Mononuclear cell (primary cell): ENCODE results near the gene TROAP. TPM values are rescaled to one million over a fixed set of nuclear protein-coding genes. Genes with fewer than 3 reads are reported as not detected.

Experiments used
- H3K27me3 ChIP-seq: 2 replicates; pipeline ENCODE4 v1.6.0; 2011; ENCODE audit warnings: low read length, control low read depth; ENCODE audit not compliant: insufficient read depth
- H3K4me1 ChIP-seq: 2 replicates; pipeline ENCODE4 v1.5.1; 2011; ENCODE audit warnings: mild to moderate bottlenecking, low read length, control low read depth; ENCODE audit not compliant: insufficient read depth
- H3K4me3 ChIP-seq: 2 replicates; pipeline ENCODE4 v1.5.1; 2011; ENCODE audit warnings: mild to moderate bottlenecking, low read length, moderate library complexity
- H3K9me3 ChIP-seq: 2 replicates; pipeline ENCODE4 v1.5.1; 2011; ENCODE audit warnings: low read depth, mild to moderate bottlenecking, control low read depth, low read length
- total RNA-seq: library from RNA; depleted of rRNA; stranded (reverse); fragments of >200 nt; gene quantifications from one replicate; pipeline ENCODE4 v1.2.3, GENCODE V29; 2012

Gene TROAP
- total RNA-seq, 1 donor = 0.31 TPM

DNA sequence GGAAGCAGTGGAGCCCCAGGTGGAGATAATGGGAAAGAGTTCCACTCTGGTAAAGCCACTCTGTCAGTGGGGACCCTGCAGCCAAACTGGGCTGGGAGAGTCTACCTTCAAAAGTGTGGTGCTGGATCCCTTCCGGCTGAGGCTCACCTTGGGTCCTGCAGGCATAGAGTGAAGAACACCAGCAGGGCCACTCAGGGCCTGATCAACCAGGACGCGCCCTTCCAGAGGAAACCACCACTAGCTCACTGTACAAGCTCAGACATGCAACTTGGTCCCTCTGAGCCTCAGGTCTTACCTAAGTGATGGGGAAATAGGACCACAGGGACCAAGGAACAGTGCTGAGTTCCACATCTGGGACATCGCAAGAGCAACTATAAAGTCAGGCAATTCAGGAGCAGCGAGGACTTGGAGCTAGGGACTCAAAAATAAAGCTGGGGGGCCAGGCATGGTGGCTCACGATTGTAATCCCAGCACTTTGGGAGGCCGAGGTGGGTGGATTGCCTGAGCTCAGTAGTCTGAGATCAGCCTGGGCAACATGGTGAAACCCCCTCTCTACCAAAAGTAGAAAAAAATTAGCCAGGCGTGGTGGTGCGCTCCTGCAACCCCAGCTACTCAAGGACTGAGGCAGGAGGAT, 34.0 kb upstream of the TROAP start:
- H3K4me1 ChIP-seq = no peaks in the 10 kb centered on the region
- H3K9me3 ChIP-seq = no peaks in the 10 kb centered on the region
- peaks cover 30% of the 10 kb centered on the region for H3K27me3 ChIP-seq
- H3K4me3 ChIP-seq = no peak overlapping the region

GRCh38 chr12:49292729-49293055, 30.4 kb upstream of the TROAP start:
- H3K4me3 ChIP-seq = no peak overlapping the region
- H3K27me3 ChIP-seq = peaks cover 55% of the 10 kb centered on the region

DNA sequence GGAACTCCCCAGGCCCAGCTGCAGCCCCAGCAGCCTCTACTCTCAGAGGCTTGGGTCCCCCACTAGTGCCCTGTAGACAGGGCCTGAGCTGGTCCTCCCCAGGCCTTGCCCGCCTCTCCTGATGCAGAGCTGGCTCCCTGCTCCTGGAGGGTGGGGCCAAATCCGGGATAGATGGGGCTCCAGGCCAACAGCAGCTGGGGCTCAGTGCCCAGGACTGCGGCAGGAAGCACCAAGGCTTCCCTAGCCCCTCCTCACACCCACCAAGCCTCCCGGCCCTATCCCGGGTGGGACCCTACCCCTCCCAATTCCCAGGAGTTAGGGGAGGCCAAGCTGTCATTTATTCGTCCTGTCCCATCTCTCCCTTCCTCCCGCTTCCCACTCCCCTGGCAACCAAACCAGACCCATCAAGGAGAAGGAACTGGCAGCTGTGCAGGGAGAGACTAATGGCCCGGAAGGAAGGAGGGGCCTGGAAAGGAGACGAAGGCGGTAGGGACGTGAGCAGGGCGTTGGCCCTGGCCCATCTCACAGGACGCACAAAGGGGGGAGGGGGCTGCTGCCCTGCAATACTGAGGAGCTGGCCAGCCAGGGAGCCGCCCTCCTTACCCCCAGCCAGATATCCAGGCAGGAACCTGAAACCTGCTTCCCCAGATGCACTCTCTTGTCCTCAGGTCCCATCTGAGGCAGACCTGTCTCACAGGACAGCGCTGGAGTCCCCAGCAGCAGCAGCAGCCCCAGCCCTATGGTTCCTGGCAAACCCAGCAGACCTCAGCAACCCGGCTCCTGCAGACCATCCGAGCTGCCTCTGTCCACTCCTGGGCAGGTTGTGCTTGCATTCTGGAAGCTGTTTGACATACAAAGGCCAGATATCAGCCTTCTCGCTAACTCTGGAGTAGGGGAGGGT, 29.7 kb upstream of the TROAP start:
- Histone ChIP-seq H3K4me1 (peaks cover 21% of the 10 kb centered on the region), H3K4me3 (no peak overlapping the region), H3K27me3 (peaks cover 55% of the 10 kb centered on the region), H3K9me3 (no peaks in the 10 kb centered on the region)

More at GRCh38 chr12:49292729-49293055, 30.4 kb upstream of the TROAP start:
- Histone ChIP-seq H3K9me3 (no peaks in the 10 kb centered on the region), H3K4me1 (peaks cover 21% of the 10 kb centered on the region)

DNA sequence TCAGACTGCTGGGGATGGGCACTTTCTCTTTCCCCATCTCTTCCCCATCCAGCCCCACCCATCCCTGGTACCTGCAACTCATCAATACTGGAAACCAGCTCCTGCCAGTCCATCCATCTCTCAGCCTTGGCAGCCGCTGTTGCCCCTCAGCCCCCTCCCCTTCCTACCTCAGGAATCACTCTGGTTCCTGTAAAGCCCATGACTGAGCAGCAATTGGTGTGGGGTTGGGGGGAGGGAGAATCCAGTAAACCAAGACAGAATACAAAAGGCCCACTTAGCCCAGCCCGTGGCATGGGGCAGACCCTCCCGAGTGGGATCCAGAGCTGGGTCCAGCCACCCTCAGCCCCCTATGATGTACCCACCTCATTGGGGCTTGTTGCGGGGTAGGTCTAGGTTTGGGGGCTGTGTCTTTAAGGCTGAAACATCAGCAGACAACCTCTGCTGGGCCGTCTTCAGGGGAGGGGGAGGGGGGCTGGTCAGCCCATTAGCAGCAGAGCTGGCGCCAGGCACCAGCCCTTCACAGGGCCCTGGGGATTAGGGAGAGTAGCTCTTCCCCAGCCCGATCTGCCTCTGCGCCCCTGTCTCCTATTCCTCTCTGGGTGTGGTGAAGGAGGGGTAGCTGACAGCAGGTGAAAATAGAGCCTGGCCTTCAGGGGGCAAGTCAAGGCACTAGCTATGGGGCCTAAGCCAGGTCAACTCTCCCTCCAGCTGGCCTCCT, 28.8 kb upstream of the TROAP start:
- H3K9me3 ChIP-seq = no peaks in the 10 kb centered on the region
- H3K4me1 ChIP-seq = peaks cover 21% of the 10 kb centered on the region
- H3K27me3 ChIP-seq = peaks cover 53% of the 10 kb centered on the region
- no peak overlapping the region for H3K4me3 ChIP-seq

GRCh38 chr12:49294804-49295081, 28.3 kb upstream of the TROAP start:
- Histone ChIP-seq H3K4me1 (peaks cover 21% of the 10 kb centered on the region), H3K4me3 (no peak overlapping the region), H3K9me3 (no peaks in the 10 kb centered on the region), H3K27me3 (peaks cover 53% of the 10 kb centered on the region)

DNA sequence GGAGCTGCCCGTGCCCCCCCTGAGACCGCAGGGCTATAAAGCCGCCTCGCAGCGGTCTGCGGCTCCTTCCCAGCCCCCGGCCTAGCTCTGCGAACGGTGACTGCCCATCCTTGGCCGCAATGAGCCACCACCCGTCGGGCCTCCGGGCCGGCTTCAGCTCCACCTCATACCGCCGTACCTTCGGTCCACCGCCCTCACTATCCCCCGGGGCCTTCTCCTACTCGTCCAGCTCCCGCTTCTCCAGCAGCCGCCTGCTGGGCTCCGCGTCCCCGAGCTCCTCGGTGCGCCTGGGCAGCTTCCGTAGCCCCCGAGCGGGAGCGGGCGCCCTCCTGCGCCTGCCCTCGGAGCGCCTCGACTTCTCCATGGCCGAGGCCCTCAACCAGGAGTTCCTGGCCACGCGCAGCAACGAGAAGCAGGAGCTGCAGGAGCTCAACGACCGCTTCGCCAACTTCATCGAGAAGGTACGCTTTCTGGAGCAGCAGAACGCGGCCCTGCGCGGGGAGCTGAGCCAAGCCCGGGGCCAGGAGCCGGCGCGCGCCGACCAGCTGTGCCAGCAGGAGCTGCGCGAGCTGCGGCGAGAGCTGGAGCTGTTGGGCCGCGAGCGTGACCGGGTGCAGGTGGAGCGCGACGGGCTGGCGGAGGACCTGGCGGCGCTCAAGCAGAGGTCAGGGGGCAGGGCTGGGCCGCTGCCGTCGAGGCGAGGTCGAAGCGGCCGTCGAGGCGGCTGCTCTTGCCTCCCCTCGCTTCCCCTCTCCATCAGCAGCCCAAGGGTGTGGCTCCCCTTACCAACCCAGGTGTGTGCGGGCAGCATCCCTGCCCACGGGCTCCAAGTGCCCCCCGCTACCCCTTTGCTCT, 27.7 kb upstream of the TROAP start, which contains the start of gene PRPH:
PRPH (plus strand) TSS at position 66 of the 855 bp plus-strand sequence; CDS start at position 120, 54 bp downstream.
- Histone ChIP-seq H3K4me1 (peaks cover 21% of the 10 kb centered on the region), H3K27me3 (peaks cover 53% of the 10 kb centered on the region), H3K9me3 (no peaks in the 10 kb centered on the region), H3K4me3 (no peak within 1 kb of the TSS)

- Histone ChIP-seq H3K9me3 (no peaks in the 10 kb centered on the region), H3K4me1 (peaks cover 21% of the 10 kb centered on the region), H3K4me3 (no peak overlapping the region), H3K27me3 (peaks cover 53% of the 10 kb centered on the region)
These were observed 26.8 kb upstream of the TROAP start for GRCh38 chr12:49296034-49296835.

DNA sequence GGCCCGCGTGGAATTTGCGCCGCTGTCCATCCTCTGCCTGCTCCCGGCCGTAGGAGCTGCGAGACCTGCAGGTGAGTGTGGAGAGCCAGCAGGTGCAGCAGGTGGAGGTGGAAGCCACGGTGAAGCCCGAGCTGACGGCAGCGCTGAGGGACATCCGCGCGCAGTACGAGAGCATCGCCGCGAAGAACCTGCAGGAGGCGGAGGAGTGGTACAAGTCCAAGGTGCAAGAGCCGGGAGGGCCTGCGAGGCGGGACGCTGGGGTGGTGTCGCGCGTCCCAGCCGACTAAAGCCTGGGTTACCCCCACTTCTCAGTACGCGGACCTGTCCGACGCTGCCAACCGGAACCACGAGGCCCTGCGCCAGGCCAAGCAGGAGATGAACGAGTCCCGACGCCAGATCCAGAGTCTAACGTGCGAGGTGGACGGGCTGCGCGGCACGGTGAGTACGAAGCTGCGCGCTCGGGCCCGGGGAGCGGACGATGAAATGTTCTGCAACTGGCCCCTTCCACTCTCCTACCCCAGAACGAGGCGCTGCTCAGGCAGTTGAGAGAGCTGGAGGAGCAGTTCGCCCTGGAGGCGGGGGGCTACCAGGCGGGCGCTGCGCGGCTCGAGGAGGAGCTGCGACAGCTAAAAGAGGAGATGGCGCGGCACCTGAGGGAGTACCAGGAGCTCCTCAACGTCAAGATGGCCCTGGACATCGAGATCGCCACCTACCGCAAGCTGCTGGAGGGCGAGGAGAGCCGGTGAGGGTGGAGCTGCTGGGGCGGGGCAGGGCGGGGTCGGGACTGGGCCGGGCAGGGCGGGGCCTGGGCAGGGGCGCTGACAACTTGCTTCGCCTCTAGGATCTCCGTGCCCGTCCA, 26.0 kb upstream of the TROAP start:
- H3K27me3 ChIP-seq = peaks cover 58% of the 10 kb centered on the region

GRCh38 chr12:49297695-49298060, 25.4 kb upstream of the TROAP start:
- Histone ChIP-seq H3K4me3 (no peak overlapping the region), H3K4me1 (peaks cover 21% of the 10 kb centered on the region), H3K27me3 (peaks cover 58% of the 10 kb centered on the region), H3K9me3 (no peaks in the 10 kb centered on the region)

More for the DNA sequence above, 26.0 kb upstream of the TROAP start:
- Histone ChIP-seq H3K9me3 (no peaks in the 10 kb centered on the region), H3K4me1 (peaks cover 21% of the 10 kb centered on the region), H3K4me3 (no peak overlapping the region)

GRCh38 chr12:49298160-49298559, 24.9 kb upstream of the TROAP start:
- Histone ChIP-seq H3K4me1 (peaks cover 21% of the 10 kb centered on the region), H3K4me3 (no peak overlapping the region), H3K9me3 (no peaks in the 10 kb centered on the region), H3K27me3 (peaks cover 58% of the 10 kb centered on the region)

DNA sequence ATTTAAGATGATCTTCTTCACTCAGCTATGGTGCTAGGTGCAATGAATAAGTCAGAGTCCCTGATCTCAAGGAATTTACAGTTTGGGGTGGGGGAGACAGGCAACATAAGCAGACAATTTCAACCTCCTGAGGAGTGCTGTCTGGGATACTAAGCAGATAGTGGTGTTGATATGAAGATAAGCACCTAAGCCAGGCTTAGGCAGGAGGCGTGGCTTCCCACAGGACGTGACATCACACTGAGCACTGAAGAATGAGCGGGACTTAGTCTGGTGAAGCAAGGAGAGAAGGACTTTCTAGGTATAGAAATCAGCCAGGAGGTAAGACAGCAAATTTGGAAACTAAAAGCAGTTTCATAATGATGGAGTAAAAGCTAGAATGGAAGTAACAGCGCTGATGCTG, 21.3 kb upstream of the TROAP start:
- H3K4me1 ChIP-seq = peaks cover 6% of the 10 kb centered on the region
- H3K27me3 ChIP-seq = peaks cover 25% of the 10 kb centered on the region

GRCh38 chr12:49304161-49304560, 18.9 kb upstream of the TROAP start:
- Histone ChIP-seq H3K9me3 (no peaks in the 10 kb centered on the region), H3K4me1 (no peaks in the 10 kb centered on the region), H3K27me3 (peaks cover 15% of the 10 kb centered on the region), H3K4me3 (no peak overlapping the region)

More for the DNA sequence above, 21.3 kb upstream of the TROAP start:
- H3K9me3 ChIP-seq = no peaks in the 10 kb centered on the region
- H3K4me3 ChIP-seq = no peak overlapping the region

- Histone ChIP-seq H3K27me3 (peaks cover 20% of the 10 kb centered on the region), H3K9me3 (no peaks in the 10 kb centered on the region), H3K4me3 (no peak overlapping the region), H3K4me1 (no peaks in the 10 kb centered on the region)
These were observed 17.1 kb upstream of the TROAP start for GRCh38 chr12:49305762-49306510.
